RWPE1 (cell line): ENCODE data around the gene ESYT2.
"Not testable (repeated sequence)": the region's sequence is repeated elsewhere in the genome, so short reads cannot be mapped to it uniquely, and the experiment has no call there.

Experiments used
- CTCF ChIA-PET: fragments of 350-600 bp; sonication (Branson Sonifier 250); formaldehyde crosslinking; extraction: SDS; loops from one replicate; lab custom pipeline; 2021; lab: Yijun Ruan, JAX
- POLR2A ChIA-PET: fragments of 400-600 bp; formaldehyde crosslinking; extraction: SDS; loops from one replicate; lab custom pipeline; 2020; ENCODE audit warnings: antibody characterized with exemption; ENCODE audit not compliant: low non-redundant PET; lab: Yijun Ruan, JAX
- DNase-seq: peaks from one replicate; pipeline ENCODE4 v3.0.0; 2012; ENCODE audit warnings: low spot score
- H3K27ac ChIP-seq: fragments of 450-650 bp; 2 replicates; pipeline ENCODE4 v1.5.1; 2017
- TF ChIP-seq, protein P1 (sequence below): fragments of 450-650 bp; conservative IDR thresholded peaks from 2 replicates; pipeline ENCODE4 v1.5.1; 2017; ENCODE audit warnings: low read depth, mild to moderate bottlenecking

Gene ESYT2

DNA sequence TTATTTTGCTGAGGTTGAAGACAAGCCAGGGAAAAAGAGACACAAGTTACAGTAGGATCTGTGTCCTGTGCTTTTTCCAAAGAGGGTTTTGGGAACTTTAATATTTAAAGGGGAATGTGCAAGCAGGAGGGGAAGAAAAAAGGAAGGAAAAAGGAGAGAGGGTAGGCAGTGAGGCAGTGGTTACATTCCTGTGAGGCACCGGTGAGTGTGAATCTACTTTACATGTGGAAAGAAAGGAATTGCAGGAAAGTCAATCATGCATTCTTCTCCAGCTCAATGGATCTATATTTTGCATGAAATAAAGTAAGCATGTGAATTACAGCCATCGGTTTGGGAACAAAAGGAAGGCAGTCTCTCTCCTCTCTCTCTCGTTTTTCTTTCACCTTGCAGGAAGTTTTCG lies 14.5 kb upstream of the ESYT2 start:
- CTCF ChIA-PET: interaction anchor here (0.8 kb wide), 1 partner anchor 47 kb away, joined by 3 read pairs; no protein-coding TSS in a partner anchor
- no peak overlapping the region for H3K27ac ChIP-seq
- TF ChIP-seq, protein P1, sequence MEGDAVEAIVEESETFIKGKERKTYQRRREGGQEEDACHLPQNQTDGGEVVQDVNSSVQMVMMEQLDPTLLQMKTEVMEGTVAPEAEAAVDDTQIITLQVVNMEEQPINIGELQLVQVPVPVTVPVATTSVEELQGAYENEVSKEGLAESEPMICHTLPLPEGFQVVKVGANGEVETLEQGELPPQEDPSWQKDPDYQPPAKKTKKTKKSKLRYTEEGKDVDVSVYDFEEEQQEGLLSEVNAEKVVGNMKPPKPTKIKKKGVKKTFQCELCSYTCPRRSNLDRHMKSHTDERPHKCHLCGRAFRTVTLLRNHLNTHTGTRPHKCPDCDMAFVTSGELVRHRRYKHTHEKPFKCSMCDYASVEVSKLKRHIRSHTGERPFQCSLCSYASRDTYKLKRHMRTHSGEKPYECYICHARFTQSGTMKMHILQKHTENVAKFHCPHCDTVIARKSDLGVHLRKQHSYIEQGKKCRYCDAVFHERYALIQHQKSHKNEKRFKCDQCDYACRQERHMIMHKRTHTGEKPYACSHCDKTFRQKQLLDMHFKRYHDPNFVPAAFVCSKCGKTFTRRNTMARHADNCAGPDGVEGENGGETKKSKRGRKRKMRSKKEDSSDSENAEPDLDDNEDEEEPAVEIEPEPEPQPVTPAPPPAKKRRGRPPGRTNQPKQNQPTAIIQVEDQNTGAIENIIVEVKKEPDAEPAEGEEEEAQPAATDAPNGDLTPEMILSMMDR: no peak
- no peak for DNase-seq
- POLR2A ChIA-PET: no interaction called here

DNA sequence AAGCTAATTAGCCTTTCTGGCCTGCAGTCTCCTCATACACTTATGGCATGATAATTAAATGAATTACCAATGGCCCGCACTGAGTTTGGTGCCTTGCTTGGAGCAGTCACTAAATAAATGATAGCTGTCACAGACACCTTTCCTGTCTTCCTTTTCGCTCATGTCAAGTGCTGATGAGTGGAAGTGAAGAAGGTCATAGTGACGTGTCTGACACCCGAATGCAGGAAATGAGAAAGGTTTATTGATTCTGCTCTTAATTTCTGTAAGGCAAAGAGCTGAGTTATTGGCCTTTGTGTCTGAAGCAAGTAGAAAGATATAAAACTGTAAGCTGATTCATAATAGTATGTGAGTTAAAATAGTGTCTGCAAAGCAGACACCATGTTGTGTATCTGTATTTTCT lies 13.2 kb upstream of the ESYT2 start:
- no peak overlapping the region for H3K27ac ChIP-seq
- TF ChIP-seq, protein P1: no peak
- POLR2A ChIA-PET: no interaction called here
- CTCF ChIA-PET: no interaction called here
- DNase-seq: no peak

DNA sequence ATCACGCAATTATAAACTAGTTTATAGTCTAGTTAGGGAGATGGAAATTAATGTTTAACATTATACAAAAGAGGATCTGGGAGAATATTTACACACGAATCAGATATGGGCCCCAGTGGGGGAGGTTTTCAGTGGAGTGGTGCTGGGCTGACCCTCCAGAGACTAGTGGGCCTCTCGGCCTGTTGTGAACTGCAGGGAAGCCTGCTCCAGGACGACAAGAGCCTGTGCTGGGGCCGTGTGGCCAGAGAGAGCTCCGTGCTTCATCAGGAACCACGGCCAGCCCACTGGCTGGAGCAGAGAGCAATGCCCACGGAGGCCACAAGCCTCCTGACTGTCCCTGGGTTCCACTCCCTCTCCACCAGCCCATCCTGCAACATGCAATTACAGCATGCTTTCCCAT lies 11.3 kb upstream of the ESYT2 start:
- H3K27ac ChIP-seq: no peak overlapping the region
- ChIA-PET POLR2A (no interaction called here), CTCF (no interaction called here)
- DNase-seq: no peak
- TF ChIP-seq, protein P1: no peak

DNA sequence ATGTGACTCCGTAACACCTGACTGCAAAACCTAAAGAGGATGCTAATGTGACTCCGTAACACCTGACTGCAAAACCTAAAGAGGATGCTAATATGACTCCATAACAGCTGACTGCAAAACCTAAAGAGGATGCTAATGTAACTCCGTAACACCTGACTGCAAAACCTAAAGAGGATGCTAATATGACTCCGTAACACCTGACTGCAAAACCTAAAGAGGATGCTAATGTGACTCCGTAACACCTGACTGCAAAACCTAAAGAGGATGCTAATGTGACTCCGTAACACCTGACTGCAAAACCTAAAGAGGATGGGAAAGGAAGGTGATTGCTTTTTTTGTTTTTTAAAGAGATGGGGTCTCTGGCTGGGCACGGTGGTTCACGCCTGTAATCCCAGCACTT lies 9.9 kb upstream of the ESYT2 start:
- DNase-seq, H3K27ac ChIP-seq, CTCF ChIA-PET, POLR2A ChIA-PET: not testable (repeated sequence)

DNA sequence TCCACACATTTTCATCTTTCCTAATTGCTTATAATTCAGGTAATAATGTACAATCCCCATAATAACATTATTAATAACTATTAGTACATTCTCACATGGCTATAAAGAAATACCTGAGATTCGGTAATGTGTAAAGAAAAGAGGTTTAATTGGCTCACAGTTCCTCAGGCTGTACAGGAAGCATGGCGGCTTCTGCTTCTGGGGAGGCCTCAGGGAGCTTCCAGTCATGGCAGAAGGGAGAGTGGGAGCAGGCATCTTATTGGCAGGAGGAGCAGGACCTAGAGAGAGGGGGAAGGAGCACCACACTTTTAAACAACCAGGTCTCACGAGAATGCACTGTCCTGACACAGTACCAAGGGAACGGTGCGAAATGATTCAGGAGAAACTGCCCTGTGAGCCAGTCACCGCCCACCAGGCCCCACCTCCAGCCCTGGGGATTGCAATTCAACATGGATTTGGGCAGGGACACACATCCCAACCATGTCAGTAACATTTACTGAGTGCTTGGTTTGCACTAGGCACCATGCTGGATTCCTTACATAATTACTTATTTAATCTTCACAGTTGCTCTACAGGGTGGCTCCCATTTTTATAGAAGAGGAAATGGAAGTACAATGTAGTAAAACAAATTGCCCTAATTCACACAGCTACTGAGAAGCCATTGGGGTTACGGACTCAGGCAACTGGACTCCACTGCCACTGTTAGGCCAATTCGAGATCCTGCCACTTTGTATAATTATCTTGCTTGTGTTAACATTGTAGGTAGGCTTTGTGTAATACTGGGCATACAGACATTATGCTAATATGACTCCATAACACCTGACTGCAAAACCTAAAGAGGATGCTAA lies 8.7 kb upstream of the ESYT2 start:
- POLR2A ChIA-PET: no interaction called here
- no peak for DNase-seq

DNA sequence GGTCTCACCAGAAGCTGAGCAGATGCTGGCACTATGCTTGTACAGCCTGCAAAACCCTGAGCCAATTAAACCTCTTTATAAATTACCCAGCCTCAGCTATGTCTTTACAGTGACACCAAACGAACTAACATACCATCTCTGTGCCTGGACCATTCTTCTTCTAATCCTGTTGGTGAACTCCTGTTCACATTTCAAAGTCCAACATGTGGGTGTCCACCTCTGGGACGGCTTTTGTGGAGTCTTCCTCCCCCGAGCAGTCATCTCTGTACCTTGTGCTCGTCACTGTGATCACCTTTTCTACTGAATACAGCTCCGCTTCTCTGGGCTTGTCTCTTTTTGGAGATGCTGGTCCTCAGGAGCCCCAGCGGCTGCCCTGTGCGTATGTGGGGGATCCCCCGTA lies 7.4 kb upstream of the ESYT2 start:
- ChIA-PET CTCF (no interaction called here), POLR2A (no interaction called here)

More for the DNA sequence above, 8.7 kb upstream of the ESYT2 start:
- no peak overlapping the region for H3K27ac ChIP-seq
- CTCF ChIA-PET: no interaction called here
- TF ChIP-seq, protein P1: no peak

More for the DNA sequence above, 7.4 kb upstream of the ESYT2 start:
- DNase-seq: no peak
- TF ChIP-seq, protein P1: no peak
- H3K27ac ChIP-seq: no peak overlapping the region
